GM12878 (cell line): ENCODE measurements around the gene TXNDC9. TPM values are rescaled to one million over a fixed set of nuclear protein-coding genes. Genes with fewer than 3 reads are reported as not detected.

ENCODE experiments used
- ATF2 ChIP-seq: IDR thresholded peaks from 2 replicates; pipeline ENCODE4 v1.6.1; 2012; ENCODE audit warnings: low read length, inconsistent platforms
- BCL11A ChIP-seq: IDR thresholded peaks from 2 replicates; pipeline ENCODE4 v1.6.1; 2011; ENCODE audit warnings: low read depth, low read length
- EZH2 ChIP-seq: IDR thresholded peaks from 2 replicates; pipeline ENCODE4 v1.6.1; 2012; ENCODE audit warnings: low read depth, mild to moderate bottlenecking, control low read depth, inconsistent platforms, low read length, borderline replicate concordance; ENCODE audit not compliant: control insufficient read depth
- GABPA ChIP-seq: IDR thresholded peaks from 2 replicates; pipeline ENCODE4 v1.6.1; 2014; ENCODE audit warnings: antibody characterized with exemption, low read depth, mild to moderate bottlenecking, inconsistent platforms
- IRF4 ChIP-seq: IDR thresholded peaks from 2 replicates; pipeline ENCODE4 v1.6.1; 2011; ENCODE audit warnings: low read depth, low read length
- NFYA ChIP-seq: IDR thresholded peaks from 2 replicates; pipeline ENCODE4 v1.6.1; 2011; ENCODE audit warnings: low read depth, mild to moderate bottlenecking, low read length, improper control_type of control experiment, borderline replicate concordance
- NFYB ChIP-seq: IDR thresholded peaks from 2 replicates; pipeline ENCODE4 v1.6.1; 2011; ENCODE audit warnings: low read depth, mild to moderate bottlenecking, low read length, improper control_type of control experiment, moderate library complexity; ENCODE audit not compliant: insufficient read depth
- NR2F1 ChIP-seq: fragments of 450-650 bp; conservative IDR thresholded peaks from 2 replicates; pipeline ENCODE4 v1.6.1; 2017; ENCODE audit warnings: mild to moderate bottlenecking
- PML ChIP-seq: IDR thresholded peaks from 2 replicates; pipeline ENCODE4 v1.6.1; 2012; ENCODE audit warnings: low read length, inconsistent platforms
- POLR2A ChIP-seq: IDR thresholded peaks from 2 replicates; pipeline ENCODE4 v1.6.1; 2011; ENCODE audit warnings: low read depth, mild to moderate bottlenecking, low read length
- SREBF1 ChIP-seq: IDR thresholded peaks from 2 replicates; pipeline ENCODE4 v1.6.1; 2012; ENCODE audit warnings: mild to moderate bottlenecking, low read length
- ZNF687 ChIP-seq: fragments of 450-650 bp; IDR thresholded peaks from 2 replicates; pipeline ENCODE4 v1.6.1; 2017; ENCODE audit warnings: mild to moderate bottlenecking, moderate library complexity
- ZZZ3 ChIP-seq: IDR thresholded peaks from 2 replicates; pipeline ENCODE4 v1.6.1; 2011; ENCODE audit warnings: low read depth; ENCODE audit not compliant: control insufficient read depth, insufficient read length
- polyA plus RNA-seq, 11 experiments: library from polyadenylated mRNA; depleted of rRNA in 4 of 11; unstranded in 6 of 11; stranded (reverse) in 5 of 11; fragments of >200 nt; fragmentation: Nextera tagmentation in 4 of 11; fragmentation: Illumina TruSeq in 1 of 11; extraction: Ambion mirVana in 4 of 11; extraction: Trizol in 1 of 11; gene quantifications; 1 replicate in 1 of 11; 2 replicates in 10 of 11; pipeline versions ENCODE4 v1.2.1 to v1.2.3, GENCODE V29; 2011 to 2016; ENCODE audit warnings: inconsistent platforms in 2 of 11, missing spikeins in 2 of 11, low read depth in 1 of 11
- total RNA-seq, 4 experiments: library from RNA; depleted of rRNA in 3 of 4; stranded (reverse); fragments of >200 nt in 3 of 4; fragmentation: Illumina TruSeq in 1 of 4; extraction: Trizol in 1 of 4; gene quantifications; 2 replicates each; pipeline versions ENCODE4 v1.2.1 to v1.2.3, GENCODE V29; 2013 to 2021
- TF ChIP-seq, protein P1 (sequence below): fragments of 450-650 bp; formaldehyde crosslinking; IDR thresholded peaks from 2 replicates; pipeline ENCODE4 v1.4.0; 2022; ENCODE audit warnings: mild to moderate bottlenecking, moderate library complexity
- TF ChIP-seq, protein P2 (sequence below): IDR thresholded peaks from 2 replicates; pipeline ENCODE4 v1.6.1; 2011; ENCODE audit warnings: borderline replicate concordance, low read depth, mild to moderate bottlenecking, moderate library complexity, mixed read lengths, low read length; ENCODE audit not compliant: insufficient read depth; ENCODE audit errors: extremely low read length
- TF ChIP-seq, protein P3 (sequence below): fragments of 150-350 bp; IDR thresholded peaks from 2 replicates; pipeline ENCODE4 v1.6.1; 2016; ENCODE audit warnings: low read depth, low read length

TXNDC9 gene
- total and polyA plus RNA-seq, 10 of the 15 experiments (the other 5 are each of a cell fraction or from before 2014, with no cell fraction given), result 27.0 to 170 (median 50.9) TPM

DNA sequence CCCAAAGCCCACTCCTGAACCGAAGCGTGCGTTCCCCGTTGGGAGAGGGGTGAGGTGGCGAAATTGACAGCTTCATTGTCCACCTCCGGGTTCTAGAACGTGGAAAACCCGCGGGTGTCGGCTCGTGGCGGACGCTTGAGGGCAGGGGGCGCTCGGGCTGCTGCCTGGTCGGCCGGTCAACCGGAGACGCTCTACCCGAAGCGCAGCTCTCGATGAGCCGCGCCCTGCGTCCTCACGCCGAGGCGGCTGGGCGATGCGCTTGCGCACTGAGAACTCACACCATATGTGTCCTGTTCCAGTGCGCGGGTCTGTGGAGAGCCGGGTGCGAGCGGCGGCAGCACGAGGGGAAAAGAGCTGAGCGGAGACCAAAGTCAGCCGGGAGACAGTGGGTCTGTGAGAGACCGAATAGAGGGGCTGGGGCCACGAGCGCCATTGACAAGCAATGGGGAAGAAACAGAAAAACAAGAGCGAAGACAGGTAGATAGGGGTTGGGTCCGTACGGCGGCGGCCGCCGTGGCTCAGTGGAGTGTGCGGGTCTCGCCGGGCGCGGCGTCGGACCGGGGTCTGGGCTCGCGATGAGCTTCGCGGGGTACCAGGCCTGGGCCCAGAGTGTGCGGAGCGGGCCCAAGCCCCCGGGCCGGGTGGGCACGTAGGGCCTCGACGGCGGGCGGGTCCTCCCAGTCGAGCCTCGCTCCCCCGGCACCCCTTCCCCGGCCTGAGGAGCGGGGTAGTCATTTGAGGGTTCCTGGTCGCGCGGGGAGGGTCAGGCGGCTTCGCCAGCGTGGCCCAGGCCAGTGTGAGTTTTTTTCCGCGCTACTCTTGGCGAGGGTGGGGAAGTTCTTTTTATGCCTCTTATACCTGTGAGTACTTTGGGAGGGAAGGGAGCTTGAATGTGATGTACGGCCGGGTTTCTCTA lies 1.2 kb upstream of the TXNDC9 start, which contains the start of gene EIF5B (continued):
- TF ChIP-seq, protein P1, sequence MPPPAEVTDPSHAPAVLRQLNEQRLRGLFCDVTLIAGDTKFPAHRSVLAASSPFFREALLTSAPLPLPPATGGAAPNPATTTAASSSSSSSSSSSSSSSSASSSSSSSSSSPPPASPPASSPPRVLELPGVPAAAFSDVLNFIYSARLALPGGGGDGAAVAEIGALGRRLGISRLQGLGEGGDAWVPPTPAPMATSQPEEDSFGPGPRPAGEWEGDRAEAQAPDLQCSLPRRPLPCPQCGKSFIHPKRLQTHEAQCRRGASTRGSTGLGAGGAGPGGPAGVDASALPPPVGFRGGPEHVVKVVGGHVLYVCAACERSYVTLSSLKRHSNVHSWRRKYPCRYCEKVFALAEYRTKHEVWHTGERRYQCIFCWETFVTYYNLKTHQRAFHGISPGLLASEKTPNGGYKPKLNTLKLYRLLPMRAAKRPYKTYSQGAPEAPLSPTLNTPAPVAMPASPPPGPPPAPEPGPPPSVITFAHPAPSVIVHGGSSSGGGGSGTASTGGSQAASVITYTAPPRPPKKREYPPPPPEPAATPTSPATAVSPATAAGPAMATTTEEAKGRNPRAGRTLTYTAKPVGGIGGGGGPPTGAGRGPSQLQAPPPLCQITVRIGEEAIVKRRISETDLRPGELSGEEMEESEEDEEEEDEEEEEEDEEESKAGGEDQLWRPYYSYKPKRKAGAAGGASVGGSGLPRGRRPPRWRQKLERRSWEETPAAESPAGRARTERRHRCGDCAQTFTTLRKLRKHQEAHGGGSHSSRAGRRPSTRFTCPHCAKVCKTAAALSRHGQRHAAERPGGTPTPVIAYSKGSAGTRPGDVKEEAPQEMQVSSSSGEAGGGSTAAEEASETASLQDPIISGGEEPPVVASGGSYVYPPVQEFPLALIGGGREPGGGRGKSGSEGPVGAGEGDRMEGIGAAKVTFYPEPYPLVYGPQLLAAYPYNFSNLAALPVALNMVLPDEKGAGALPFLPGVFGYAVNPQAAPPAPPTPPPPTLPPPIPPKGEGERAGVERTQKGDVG (CRISPR knock-in tag), result no peak
- TF ChIP-seq GABPA (no peak), NFYA (no peak), PML (peak; percentile 67; the same call in 1 of the 2 replicates), NR2F1 (no peak), IRF4 (no peak), ATF2 (no peak), ZZZ3 (no peak), POLR2A (peak; percentile 95), NFYB (no peak), ZNF687 (peak; percentile 32), BCL11A (no peak), SREBF1 (no peak; the same call in 1 of the 2 replicates), EZH2 (no peak)
- TF ChIP-seq, protein P2, sequence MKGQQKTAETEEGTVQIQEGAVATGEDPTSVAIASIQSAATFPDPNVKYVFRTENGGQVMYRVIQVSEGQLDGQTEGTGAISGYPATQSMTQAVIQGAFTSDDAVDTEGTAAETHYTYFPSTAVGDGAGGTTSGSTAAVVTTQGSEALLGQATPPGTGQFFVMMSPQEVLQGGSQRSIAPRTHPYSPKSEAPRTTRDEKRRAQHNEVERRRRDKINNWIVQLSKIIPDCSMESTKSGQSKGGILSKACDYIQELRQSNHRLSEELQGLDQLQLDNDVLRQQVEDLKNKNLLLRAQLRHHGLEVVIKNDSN, result no peak
- TF ChIP-seq, protein P3, sequence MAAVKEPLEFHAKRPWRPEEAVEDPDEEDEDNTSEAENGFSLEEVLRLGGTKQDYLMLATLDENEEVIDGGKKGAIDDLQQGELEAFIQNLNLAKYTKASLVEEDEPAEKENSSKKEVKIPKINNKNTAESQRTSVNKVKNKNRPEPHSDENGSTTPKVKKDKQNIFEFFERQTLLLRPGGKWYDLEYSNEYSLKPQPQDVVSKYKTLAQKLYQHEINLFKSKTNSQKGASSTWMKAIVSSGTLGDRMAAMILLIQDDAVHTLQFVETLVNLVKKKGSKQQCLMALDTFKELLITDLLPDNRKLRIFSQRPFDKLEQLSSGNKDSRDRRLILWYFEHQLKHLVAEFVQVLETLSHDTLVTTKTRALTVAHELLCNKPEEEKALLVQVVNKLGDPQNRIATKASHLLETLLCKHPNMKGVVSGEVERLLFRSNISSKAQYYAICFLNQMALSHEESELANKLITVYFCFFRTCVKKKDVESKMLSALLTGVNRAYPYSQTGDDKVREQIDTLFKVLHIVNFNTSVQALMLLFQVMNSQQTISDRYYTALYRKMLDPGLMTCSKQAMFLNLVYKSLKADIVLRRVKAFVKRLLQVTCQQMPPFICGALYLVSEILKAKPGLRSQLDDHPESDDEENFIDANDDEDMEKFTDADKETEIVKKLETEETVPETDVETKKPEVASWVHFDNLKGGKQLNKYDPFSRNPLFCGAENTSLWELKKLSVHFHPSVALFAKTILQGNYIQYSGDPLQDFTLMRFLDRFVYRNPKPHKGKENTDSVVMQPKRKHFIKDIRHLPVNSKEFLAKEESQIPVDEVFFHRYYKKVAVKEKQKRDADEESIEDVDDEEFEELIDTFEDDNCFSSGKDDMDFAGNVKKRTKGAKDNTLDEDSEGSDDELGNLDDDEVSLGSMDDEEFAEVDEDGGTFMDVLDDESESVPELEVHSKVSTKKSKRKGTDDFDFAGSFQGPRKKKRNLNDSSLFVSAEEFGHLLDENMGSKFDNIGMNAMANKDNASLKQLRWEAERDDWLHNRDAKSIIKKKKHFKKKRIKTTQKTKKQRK, result no peak
